Breast epithelium (tissue), 3 donors: ENCODE results near the gene EPB41L2.

ENCODE experiments used
- POLR2A ChIP-seq: fragments of 450-650 bp; IDR thresholded peaks from one replicate; pipeline ENCODE4 v1.6.1; 2016; ENCODE audit warnings: antibody characterized with exemption, mild to moderate bottlenecking, moderate library complexity
- POLR2AphosphoS5 ChIP-seq, 3 donors: sonication (generic); formaldehyde crosslinking; IDR thresholded peaks; one replicate each; pipeline ENCODE4 v1.6.1; 2017; ENCODE audit warnings: antibody characterized with exemption in 3 of 3
- TF ChIP-seq, protein P1 (sequence below), 3 donors: fragments of 450-650 bp; IDR thresholded peaks; one replicate each; pipeline ENCODE4 v1.5.1; 2016 to 2017; ENCODE audit warnings: antibody characterized with exemption in 3 of 3, mild to moderate bottlenecking in 3 of 3, moderate library complexity in 3 of 3

- TF ChIP-seq POLR2A, result no peak
- TF ChIP-seq, protein P1, sequence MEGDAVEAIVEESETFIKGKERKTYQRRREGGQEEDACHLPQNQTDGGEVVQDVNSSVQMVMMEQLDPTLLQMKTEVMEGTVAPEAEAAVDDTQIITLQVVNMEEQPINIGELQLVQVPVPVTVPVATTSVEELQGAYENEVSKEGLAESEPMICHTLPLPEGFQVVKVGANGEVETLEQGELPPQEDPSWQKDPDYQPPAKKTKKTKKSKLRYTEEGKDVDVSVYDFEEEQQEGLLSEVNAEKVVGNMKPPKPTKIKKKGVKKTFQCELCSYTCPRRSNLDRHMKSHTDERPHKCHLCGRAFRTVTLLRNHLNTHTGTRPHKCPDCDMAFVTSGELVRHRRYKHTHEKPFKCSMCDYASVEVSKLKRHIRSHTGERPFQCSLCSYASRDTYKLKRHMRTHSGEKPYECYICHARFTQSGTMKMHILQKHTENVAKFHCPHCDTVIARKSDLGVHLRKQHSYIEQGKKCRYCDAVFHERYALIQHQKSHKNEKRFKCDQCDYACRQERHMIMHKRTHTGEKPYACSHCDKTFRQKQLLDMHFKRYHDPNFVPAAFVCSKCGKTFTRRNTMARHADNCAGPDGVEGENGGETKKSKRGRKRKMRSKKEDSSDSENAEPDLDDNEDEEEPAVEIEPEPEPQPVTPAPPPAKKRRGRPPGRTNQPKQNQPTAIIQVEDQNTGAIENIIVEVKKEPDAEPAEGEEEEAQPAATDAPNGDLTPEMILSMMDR (IDR thresholded peaks at IDR 0.05), result no peak
- TF ChIP-seq POLR2AphosphoS5 (IDR thresholded peaks at IDR 0.05), result no peak
These were observed 58.7 kb downstream of the EPB41L2 start for GRCh38 chr6:131004387-131004755.
